Testis (tissue), 3 donors: ENCODE measurements around the gene MEP1A. TPM values are rescaled to one million over a fixed set of nuclear protein-coding genes. Genes with fewer than 3 reads are reported as not detected.

Experiments used
- DNase-seq: peaks from one replicate; pipeline ENCODE4 v3.0.0-alpha.2; 2019
- H3K27ac ChIP-seq, 2 donors: fragments of 200-600 bp; sonication (generic); one replicate each; pipeline ENCODE4 v1.5.1; 2019
- H3K27me3 ChIP-seq: fragments of 200-600 bp; sonication (generic); one replicate; pipeline ENCODE4 v1.5.1; 2019
- H3K36me3 ChIP-seq: fragments of 200-600 bp; sonication (generic); one replicate; pipeline ENCODE4 v1.5.1; 2017; ENCODE audit warnings: low read depth; ENCODE audit errors: missing control alignments
- H3K4me1 ChIP-seq: fragments of 200-600 bp; sonication (generic); one replicate; pipeline ENCODE4 v1.5.1; 2019
- H3K4me3 ChIP-seq, 2 donors: fragments of 200-600 bp; sonication (generic); one replicate each; pipeline ENCODE4 v1.5.1; 2017 to 2019
- H3K9me3 ChIP-seq: fragments of 200-600 bp; sonication (generic); one replicate; pipeline ENCODE4 v1.5.1; 2017
- CTCF ChIP-seq, 3 experiments: fragments of 450-650 bp in 2 of 3; fragments of 200-600 bp in 1 of 3; sonication (generic) in 1 of 3; IDR thresholded peaks; one replicate each; pipeline ENCODE4 v1.5.1; 2016 to 2019; ENCODE audit warnings: antibody characterized with exemption in 3 of 3, mild to moderate bottlenecking in 2 of 3, moderate library complexity in 1 of 3
- POLR2A ChIP-seq: fragments of 450-650 bp; IDR thresholded peaks from one replicate; pipeline ENCODE4 v1.6.1; 2017; ENCODE audit warnings: antibody characterized with exemption, mild to moderate bottlenecking, moderate library complexity
- WGBS, 2 donors: methylation state at CpG; one replicate each; pipeline ENCODE4 v1.1.5; 2018; 5-methylcytosine and 5-hydroxymethylcytosine counted together
- intact Hi-C: fragments of 100-400 bp; cut with DNase I; formaldehyde crosslinking; loops from one replicate; pipeline ENCODE4 v1.15.1; 2023; ENCODE audit warnings: low total_unique reads
- polyA plus RNA-seq: library from polyadenylated mRNA; stranded (reverse); fragments of 350-450 nt; fragmentation: Illumina TruSeq; extraction: RNeasy Lipid Tissue Mini Kit (QIAGEN cat#74804); gene quantifications from one replicate; pipeline ENCODE4 v1.2.3, GENCODE V29; 2014; ENCODE audit warnings: low read depth, low replicate concordance; ENCODE audit not compliant: insufficient read depth
- total RNA-seq, 2 donors: library from RNA; depleted of rRNA; stranded (reverse); fragments of >200 nt; gene quantifications; one replicate each; pipeline ENCODE4 v1.2.3, GENCODE V29; 2016

Gene MEP1A
- total and polyA plus RNA-seq, 3 donors from 2014 or later = 0.63 to 1.4 (median 0.93) TPM

DNA sequence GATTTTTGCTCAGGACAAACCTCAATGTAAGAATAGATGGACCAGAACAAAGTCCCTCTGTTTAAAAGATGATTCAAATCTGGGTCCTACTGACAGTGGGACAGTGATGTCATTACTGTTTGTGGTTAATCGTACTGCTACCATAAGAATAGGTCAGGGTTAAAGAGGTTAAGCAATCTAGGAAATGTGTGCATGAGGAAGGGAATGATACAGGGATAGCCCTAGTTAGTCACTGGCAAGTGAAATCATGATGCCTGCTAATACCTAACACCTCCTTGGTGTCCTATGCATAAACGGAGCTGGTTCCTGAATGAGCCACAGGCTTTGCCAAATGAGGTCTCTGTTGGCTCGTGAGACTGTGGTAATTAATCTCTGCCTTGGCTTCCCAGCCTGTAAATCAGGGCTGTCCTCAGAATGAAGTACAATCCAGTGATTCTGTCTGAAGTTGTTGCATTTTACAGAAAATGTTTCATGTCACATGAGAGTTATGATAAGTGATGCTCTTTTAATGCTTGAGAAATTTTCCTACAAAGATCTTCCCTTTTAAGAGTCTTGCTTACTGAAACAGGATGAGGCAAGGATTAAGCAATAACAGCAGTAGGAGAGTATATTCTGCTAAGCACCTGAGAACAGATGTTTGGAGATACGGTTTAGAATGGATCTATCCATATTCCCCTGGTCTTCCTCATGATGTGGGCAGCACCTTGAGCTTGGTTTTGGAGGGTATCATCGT, 3.8 kb downstream of the MEP1A start:
- intact Hi-C loops = no loop called here
- no peaks in the 10 kb centered on the region for H3K9me3 ChIP-seq
- no peaks in the 10 kb centered on the region for H3K27me3 ChIP-seq
- DNase-seq = no peak
- 67% methylated on average over 5 of the region's 5 CpGs for WGBS, 2 donors
- no peaks in the 10 kb centered on the region for H3K4me1 ChIP-seq
- H3K4me3 ChIP-seq = no peak overlapping the region
- TF ChIP-seq CTCF (IDR thresholded peaks at IDR 0.05) (no peak), POLR2A (no peak)
- no peak overlapping the region for H3K27ac ChIP-seq
- H3K36me3 ChIP-seq = no peaks in the 10 kb centered on the region

DNA sequence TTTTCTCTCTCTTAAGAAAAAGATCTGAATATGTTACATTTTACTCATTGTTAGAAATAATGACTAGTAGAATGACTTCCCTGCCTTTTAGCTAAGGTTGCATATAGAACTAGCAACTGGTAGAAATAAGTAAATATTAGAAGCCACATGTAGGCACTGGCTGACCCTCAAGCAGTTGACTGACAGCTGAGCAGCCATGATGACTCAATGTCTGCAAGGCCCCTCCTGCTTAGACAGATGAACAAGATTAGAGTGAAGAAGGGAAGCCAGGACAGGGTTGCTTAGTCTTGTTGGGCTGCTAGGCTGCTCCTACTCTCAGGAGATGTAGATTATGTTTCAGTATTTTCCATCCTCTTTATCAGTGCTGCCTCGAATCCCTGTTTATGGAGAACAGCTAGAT, 6.5 kb downstream of the MEP1A start:
- H3K9me3 ChIP-seq = no peaks in the 10 kb centered on the region
- no peaks in the 10 kb centered on the region for H3K4me1 ChIP-seq
- no peak for DNase-seq
- intact Hi-C loops = no loop called here
- TF ChIP-seq POLR2A = no peak
- no peak for TF ChIP-seq CTCF (IDR thresholded peaks at IDR 0.05)
- WGBS, 2 donors = 62 to 73% methylated on average over 1 of the region's 1 CpG
- no peak overlapping the region for H3K27ac ChIP-seq
- H3K4me3 ChIP-seq = no peak overlapping the region
- H3K27me3 ChIP-seq = no peaks in the 10 kb centered on the region
- no peaks in the 10 kb centered on the region for H3K36me3 ChIP-seq

- no peaks in the 10 kb centered on the region for H3K36me3 ChIP-seq
- no peak overlapping the region for H3K4me3 ChIP-seq
- WGBS, 2 donors = 69 to 76% methylated on average over 1 of the region's 1 CpG
- H3K9me3 ChIP-seq = no peaks in the 10 kb centered on the region
- no peak overlapping the region for H3K27ac ChIP-seq
- DNase-seq = no peak
- intact Hi-C loops = no loop called here
- no peaks in the 10 kb centered on the region for H3K27me3 ChIP-seq
- no peaks in the 10 kb centered on the region for H3K4me1 ChIP-seq
- TF ChIP-seq CTCF (IDR thresholded peaks at IDR 0.05) (no peak), POLR2A (no peak)
Observed at GRCh38 chr6:46808806-46809205, 15.6 kb downstream of the MEP1A start.

DNA sequence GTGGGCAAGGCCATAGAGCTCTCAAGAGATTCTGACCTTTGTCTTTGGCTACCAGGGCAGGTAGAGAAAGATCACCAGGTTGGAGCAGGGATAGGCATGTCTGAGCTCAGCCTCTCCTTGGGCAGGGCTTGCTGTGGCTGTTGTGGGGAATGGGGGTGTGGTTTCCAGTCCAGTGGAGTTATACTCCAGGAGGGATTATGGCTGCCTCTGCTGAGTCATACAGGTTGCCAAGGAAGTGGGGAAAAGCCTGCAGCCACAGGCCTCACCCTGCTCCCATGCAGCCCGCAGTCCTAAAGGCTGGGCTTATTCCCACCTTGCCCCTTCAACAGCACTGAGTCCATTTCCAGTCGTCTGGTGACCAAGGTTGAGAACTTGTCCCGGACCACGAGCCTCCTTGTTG, 21.9 kb downstream of the MEP1A start:
- Histone ChIP-seq H3K9me3 (no peaks in the 10 kb centered on the region), H3K4me1 (no peaks in the 10 kb centered on the region), H3K4me3 (no peak overlapping the region), H3K27ac (no peak overlapping the region), H3K36me3 (no peaks in the 10 kb centered on the region), H3K27me3 (no peaks in the 10 kb centered on the region)
- no peak for DNase-seq
- intact Hi-C loops = no loop called here
- TF ChIP-seq CTCF (IDR thresholded peaks at IDR 0.05) = no peak
- TF ChIP-seq POLR2A = no peak
- WGBS, 2 donors = 73 to 90% methylated on average over 2 to 4 of the region's 4 CpGs

DNA sequence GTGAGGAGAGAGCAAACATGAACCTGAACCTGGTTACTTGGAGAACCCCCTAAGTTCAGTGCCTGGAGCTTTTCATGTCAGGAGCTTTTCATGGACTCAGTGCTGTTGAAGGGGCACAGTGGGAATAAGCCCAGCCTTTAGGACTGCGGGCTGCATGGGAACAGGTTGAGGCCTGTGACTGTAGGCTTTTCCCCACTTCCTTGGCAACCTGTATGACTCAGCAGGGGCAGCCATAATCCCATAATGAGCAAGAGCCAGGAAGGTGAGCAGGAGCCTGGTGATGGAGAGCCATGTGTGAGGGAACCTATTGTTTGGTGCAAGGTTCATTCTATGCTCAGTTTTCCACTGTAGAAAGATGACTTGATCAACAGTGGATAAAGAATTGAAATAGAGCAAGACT, 23.4 kb downstream of the MEP1A start:
- TF ChIP-seq POLR2A = no peak
- no peak for TF ChIP-seq CTCF (IDR thresholded peaks at IDR 0.05)
- Histone ChIP-seq H3K9me3 (no peaks in the 10 kb centered on the region), H3K36me3 (no peaks in the 10 kb centered on the region), H3K27me3 (no peaks in the 10 kb centered on the region), H3K27ac (no peak overlapping the region), H3K4me1 (no peaks in the 10 kb centered on the region), H3K4me3 (no peak overlapping the region)
- WGBS, 2 donors = 83 to 90% methylated on average over 1 of the region's 1 CpG
- DNase-seq = no peak
- intact Hi-C loops = no loop called here
